Bronchial epithelial cell (primary cell): Measurements from ENCODE around the gene CHD5. TPM values are rescaled to one million over a fixed set of nuclear protein-coding genes. Genes with fewer than 3 reads are reported as not detected.

Experiments used
- DNase-seq: peaks from one replicate; pipeline ENCODE4 v3.0.0-alpha.2; 2010; ENCODE audit warnings: low read depth
- FAIRE-seq: peaks from 2 replicates; lab custom pipeline; 2011; peaks lifted over from hg19 to GRCh38; lab: Jason Lieb, UNC
- H3K27me3 ChIP-seq: 2 replicates; pipeline ENCODE4 v1.5.1; 2011; ENCODE audit warnings: low read length; ENCODE audit not compliant: control insufficient read depth, insufficient read depth
- H3K36me3 ChIP-seq: 2 replicates; pipeline ENCODE4 v1.5.1; 2011; ENCODE audit warnings: low read length; ENCODE audit not compliant: control insufficient read depth, insufficient read depth
- H3K4me3 ChIP-seq: 2 replicates; pipeline ENCODE4 v1.5.1; 2011; ENCODE audit warnings: mild to moderate bottlenecking, low read depth, low read length, control low read depth
- CTCF ChIP-seq: IDR thresholded peaks from 2 replicates; pipeline ENCODE4 v1.5.1; 2011; ENCODE audit warnings: mild to moderate bottlenecking, moderate library complexity, low read length, control low read depth, inconsistent platforms; ENCODE audit not compliant: insufficient read depth, severe bottlenecking
- total RNA-seq: library from RNA; depleted of rRNA; stranded (reverse); fragments of >200 nt; gene quantifications from 2 replicates; pipeline ENCODE4 v1.2.1, GENCODE V29; 2014

CHD5 gene
- total RNA-seq, 1 donor from 2014 or later = 0.26 TPM

- H3K36me3 ChIP-seq = no peaks in the 10 kb centered on the region
- H3K27me3 ChIP-seq = peaks cover 2% of the 10 kb centered on the region
Measured at GRCh38 chr1:6145864-6146410, 34.2 kb downstream of the CHD5 start.

GRCh38 chr1:6145396-6145750 lies 34.7 kb downstream of the CHD5 start:
- no peak for DNase-seq
- FAIRE-seq = no peak
- no peak for TF ChIP-seq CTCF
- no peaks in the 10 kb centered on the region for H3K36me3 ChIP-seq
- H3K27me3 ChIP-seq = peaks cover 2% of the 10 kb centered on the region
- no peak overlapping the region for H3K4me3 ChIP-seq

More at GRCh38 chr1:6145864-6146410, 34.2 kb downstream of the CHD5 start:
- no peak for TF ChIP-seq CTCF
- FAIRE-seq (no peak), DNase-seq (no peak)
- no peak overlapping the region for H3K4me3 ChIP-seq

- H3K36me3 ChIP-seq = no peaks in the 10 kb centered on the region
- no peak for FAIRE-seq
- no peak overlapping the region for H3K4me3 ChIP-seq
- peaks cover 2% of the 10 kb centered on the region for H3K27me3 ChIP-seq
- no peak for TF ChIP-seq CTCF
- DNase-seq = no peak
Measured at GRCh38 chr1:6144647-6145395, 35.3 kb downstream of the CHD5 start.

GRCh38 chr1:6144175-6144574 lies 35.9 kb downstream of the CHD5 start:
- DNase-seq (no peak), FAIRE-seq (no peak)
- Histone ChIP-seq H3K27me3 (peaks cover 2% of the 10 kb centered on the region), H3K36me3 (no peaks in the 10 kb centered on the region), H3K4me3 (no peak overlapping the region)
- TF ChIP-seq CTCF = no peak

GRCh38 chr1:6143395-6143794 lies 36.7 kb downstream of the CHD5 start:
- DNase-seq (peak; percentile 27), FAIRE-seq (no peak)
- TF ChIP-seq CTCF = no peak
- Histone ChIP-seq H3K27me3 (peaks cover 2% of the 10 kb centered on the region), H3K36me3 (no peaks in the 10 kb centered on the region), H3K4me3 (no peak overlapping the region)
